Neural cell (in vitro differentiated cells): ENCODE results near the gene MAPRE3.
"Not testable (repeated sequence)": the region's sequence is repeated elsewhere in the genome, so short reads cannot be mapped to it uniquely, and the experiment has no call there.

ENCODE experiments used
- EP300 ChIP-seq: fragments of 450-650 bp; conservative IDR thresholded peaks from 2 replicates; pipeline ENCODE4 v1.6.1; 2014; ENCODE audit warnings: antibody characterized with exemption, mild to moderate bottlenecking, moderate library complexity; ENCODE audit not compliant: poor library complexity, severe bottlenecking
- EZH2 ChIP-seq: fragments of 200-600, 300-800 bp; shearing (Covaris generic), sonication (generic); IDR thresholded peaks from 2 replicates; pipeline ENCODE4 v1.6.1; 2014; ENCODE audit warnings: antibody characterized with exemption, low read length, borderline replicate concordance, mild to moderate bottlenecking; ENCODE audit not compliant: insufficient read depth, poor library complexity, severe bottlenecking
- POLR2AphosphoS5 ChIP-seq: IDR thresholded peaks from 2 replicates; pipeline ENCODE4 v1.6.1; 2012
- RAD21 ChIP-seq: fragments of 450-650 bp; conservative IDR thresholded peaks from 2 replicates; pipeline ENCODE4 v1.6.1; 2014; ENCODE audit warnings: antibody characterized with exemption, mild to moderate bottlenecking, moderate library complexity
- SMC3 ChIP-seq: fragments of 450-650 bp; conservative IDR thresholded peaks from 2 replicates; pipeline ENCODE4 v1.6.1; 2014; ENCODE audit warnings: antibody characterized with exemption, mild to moderate bottlenecking, moderate library complexity; ENCODE audit not compliant: poor library complexity
- TAF1 ChIP-seq: IDR thresholded peaks from 2 replicates; pipeline ENCODE4 v1.6.1; 2012; ENCODE audit warnings: low read depth
- TF ChIP-seq, protein P1 (sequence below): fragments of 450-650 bp; IDR thresholded peaks from 2 replicates; pipeline ENCODE4 v1.5.1; 2014; ENCODE audit warnings: antibody characterized with exemption, mild to moderate bottlenecking, moderate library complexity; ENCODE audit not compliant: poor library complexity, severe bottlenecking
- TF ChIP-seq, protein P2 (sequence below): IDR thresholded peaks from 2 replicates; pipeline ENCODE4 v1.6.1; 2012; ENCODE audit warnings: borderline replicate concordance

DNA sequence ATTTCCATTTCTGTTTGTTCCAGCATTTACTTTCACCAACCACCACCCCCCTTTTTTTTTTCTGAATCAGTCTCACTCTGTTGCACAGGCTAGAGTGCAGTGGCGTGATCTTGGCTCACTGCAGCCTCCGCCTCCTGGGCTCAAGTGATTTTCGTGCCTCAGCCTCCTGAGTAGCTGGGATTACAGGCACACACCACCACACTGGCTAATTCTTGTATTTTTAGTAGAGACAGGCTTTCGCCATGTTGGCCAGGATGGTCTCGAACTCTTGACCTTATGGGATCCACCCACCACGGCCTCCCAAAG lies 105.1 kb downstream of the MAPRE3 start:
- TF ChIP-seq, protein P1, sequence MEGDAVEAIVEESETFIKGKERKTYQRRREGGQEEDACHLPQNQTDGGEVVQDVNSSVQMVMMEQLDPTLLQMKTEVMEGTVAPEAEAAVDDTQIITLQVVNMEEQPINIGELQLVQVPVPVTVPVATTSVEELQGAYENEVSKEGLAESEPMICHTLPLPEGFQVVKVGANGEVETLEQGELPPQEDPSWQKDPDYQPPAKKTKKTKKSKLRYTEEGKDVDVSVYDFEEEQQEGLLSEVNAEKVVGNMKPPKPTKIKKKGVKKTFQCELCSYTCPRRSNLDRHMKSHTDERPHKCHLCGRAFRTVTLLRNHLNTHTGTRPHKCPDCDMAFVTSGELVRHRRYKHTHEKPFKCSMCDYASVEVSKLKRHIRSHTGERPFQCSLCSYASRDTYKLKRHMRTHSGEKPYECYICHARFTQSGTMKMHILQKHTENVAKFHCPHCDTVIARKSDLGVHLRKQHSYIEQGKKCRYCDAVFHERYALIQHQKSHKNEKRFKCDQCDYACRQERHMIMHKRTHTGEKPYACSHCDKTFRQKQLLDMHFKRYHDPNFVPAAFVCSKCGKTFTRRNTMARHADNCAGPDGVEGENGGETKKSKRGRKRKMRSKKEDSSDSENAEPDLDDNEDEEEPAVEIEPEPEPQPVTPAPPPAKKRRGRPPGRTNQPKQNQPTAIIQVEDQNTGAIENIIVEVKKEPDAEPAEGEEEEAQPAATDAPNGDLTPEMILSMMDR = not testable (repeated sequence)
- TF ChIP-seq, protein P2, sequence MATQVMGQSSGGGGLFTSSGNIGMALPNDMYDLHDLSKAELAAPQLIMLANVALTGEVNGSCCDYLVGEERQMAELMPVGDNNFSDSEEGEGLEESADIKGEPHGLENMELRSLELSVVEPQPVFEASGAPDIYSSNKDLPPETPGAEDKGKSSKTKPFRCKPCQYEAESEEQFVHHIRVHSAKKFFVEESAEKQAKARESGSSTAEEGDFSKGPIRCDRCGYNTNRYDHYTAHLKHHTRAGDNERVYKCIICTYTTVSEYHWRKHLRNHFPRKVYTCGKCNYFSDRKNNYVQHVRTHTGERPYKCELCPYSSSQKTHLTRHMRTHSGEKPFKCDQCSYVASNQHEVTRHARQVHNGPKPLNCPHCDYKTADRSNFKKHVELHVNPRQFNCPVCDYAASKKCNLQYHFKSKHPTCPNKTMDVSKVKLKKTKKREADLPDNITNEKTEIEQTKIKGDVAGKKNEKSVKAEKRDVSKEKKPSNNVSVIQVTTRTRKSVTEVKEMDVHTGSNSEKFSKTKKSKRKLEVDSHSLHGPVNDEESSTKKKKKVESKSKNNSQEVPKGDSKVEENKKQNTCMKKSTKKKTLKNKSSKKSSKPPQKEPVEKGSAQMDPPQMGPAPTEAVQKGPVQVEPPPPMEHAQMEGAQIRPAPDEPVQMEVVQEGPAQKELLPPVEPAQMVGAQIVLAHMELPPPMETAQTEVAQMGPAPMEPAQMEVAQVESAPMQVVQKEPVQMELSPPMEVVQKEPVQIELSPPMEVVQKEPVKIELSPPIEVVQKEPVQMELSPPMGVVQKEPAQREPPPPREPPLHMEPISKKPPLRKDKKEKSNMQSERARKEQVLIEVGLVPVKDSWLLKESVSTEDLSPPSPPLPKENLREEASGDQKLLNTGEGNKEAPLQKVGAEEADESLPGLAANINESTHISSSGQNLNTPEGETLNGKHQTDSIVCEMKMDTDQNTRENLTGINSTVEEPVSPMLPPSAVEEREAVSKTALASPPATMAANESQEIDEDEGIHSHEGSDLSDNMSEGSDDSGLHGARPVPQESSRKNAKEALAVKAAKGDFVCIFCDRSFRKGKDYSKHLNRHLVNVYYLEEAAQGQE = not testable (repeated sequence)
- not testable (repeated sequence) for TF ChIP-seq POLR2AphosphoS5, EP300, SMC3, RAD21, EZH2, TAF1
